ENCODE measurements around the gene EDIL3. TPM values are rescaled to one million over a fixed set of nuclear protein-coding genes. Genes with fewer than 3 reads are reported as not detected.

Gene EDIL3
- total RNA-seq, 4 donors from 2014 or later, result 15.9 to 29.3 (median 24.8) TPM

GRCh38 chr5:83987513-83988292, 397.0 kb downstream of the EDIL3 start:
- TF ChIP-seq CTCF (IDR thresholded peaks at IDR 0.05) (no peak), EP300 (IDR thresholded peaks at IDR 0.05) (no peak), POLR2A (IDR thresholded peaks at IDR 0.05) (no peak)
- H3K27ac ChIP-seq, result no peak overlapping the region
- WGBS, 2 donors, result 61 to 71% methylated on average over 4 of the region's 4 CpGs
- DNase-seq (ENCODE audit: low spot score in 2 of 2), result no peak
- H3K27me3 ChIP-seq, result no peaks in the 10 kb centered on the region
- no peaks in the 10 kb centered on the region for H3K36me3 ChIP-seq
- H3K9me3 ChIP-seq, result no peaks in the 10 kb centered on the region
- H3K4me3 ChIP-seq, result no peak overlapping the region
- no peaks in the 10 kb centered on the region for H3K4me1 ChIP-seq

- Histone ChIP-seq H3K4me1 (no peaks in the 10 kb centered on the region), H3K9me3 (no peaks in the 10 kb centered on the region), H3K4me3 (no peak overlapping the region), H3K27ac (no peak overlapping the region), H3K36me3 (no peaks in the 10 kb centered on the region), H3K27me3 (no peaks in the 10 kb centered on the region)
- 83 to 86% methylated on average over 4 of the region's 4 CpGs for WGBS, 2 donors
- TF ChIP-seq CTCF (IDR thresholded peaks at IDR 0.05) (no peak), POLR2A (IDR thresholded peaks at IDR 0.05) (no peak), EP300 (IDR thresholded peaks at IDR 0.05) (no peak)
- DNase-seq (ENCODE audit: low spot score in 2 of 2), result no peak
Observed at GRCh38 chr5:83983852-83984251, 400.8 kb downstream of the EDIL3 start.

GRCh38 chr5:83973925-83974815, 410.5 kb downstream of the EDIL3 start:
- no peaks in the 10 kb centered on the region for H3K27me3 ChIP-seq
- H3K9me3 ChIP-seq, result no peaks in the 10 kb centered on the region
- H3K4me1 ChIP-seq, result no peaks in the 10 kb centered on the region
- no peak for DNase-seq (ENCODE audit: low spot score in 2 of 2)
- 38 to 42% methylated on average over 7 of the region's 7 CpGs for WGBS, 2 donors
- H3K27ac ChIP-seq, result no peak overlapping the region
- no peaks in the 10 kb centered on the region for H3K36me3 ChIP-seq
- no peak overlapping the region for H3K4me3 ChIP-seq
- TF ChIP-seq CTCF (IDR thresholded peaks at IDR 0.05) (no peak), POLR2A (IDR thresholded peaks at IDR 0.05) (no peak), EP300 (IDR thresholded peaks at IDR 0.05) (no peak)

GRCh38 chr5:83972909-83973308, 411.8 kb downstream of the EDIL3 start:
- Histone ChIP-seq H3K36me3 (no peaks in the 10 kb centered on the region), H3K27ac (no peak overlapping the region), H3K27me3 (no peaks in the 10 kb centered on the region), H3K4me3 (no peak overlapping the region), H3K9me3 (no peaks in the 10 kb centered on the region), H3K4me1 (no peaks in the 10 kb centered on the region)
- no peak for TF ChIP-seq CTCF (IDR thresholded peaks at IDR 0.05)
- no peak for TF ChIP-seq POLR2A (IDR thresholded peaks at IDR 0.05)
- TF ChIP-seq EP300 (IDR thresholded peaks at IDR 0.05), result no peak
- DNase-seq (ENCODE audit: low spot score in 2 of 2), result no peak

- H3K4me3 ChIP-seq, result no peak overlapping the region
- no peaks in the 10 kb centered on the region for H3K27me3 ChIP-seq
- no peak for TF ChIP-seq CTCF (IDR thresholded peaks at IDR 0.05)
- no peak for TF ChIP-seq POLR2A (IDR thresholded peaks at IDR 0.05)
- no peak for TF ChIP-seq EP300 (IDR thresholded peaks at IDR 0.05)
- H3K4me1 ChIP-seq, result no peaks in the 10 kb centered on the region
- no peaks in the 10 kb centered on the region for H3K36me3 ChIP-seq
- H3K9me3 ChIP-seq, result no peaks in the 10 kb centered on the region
- no peak overlapping the region for H3K27ac ChIP-seq
- DNase-seq (ENCODE audit: low spot score in 2 of 2), result no peak
Observed at GRCh38 chr5:83972236-83972635, 412.4 kb downstream of the EDIL3 start.

All from tibial nerve (tissue), 4 donors.